Kidney glomerular epithelial cell (primary cell): Measurements from ENCODE around the gene BZW2.
"Not testable (repeated sequence)": the region's sequence is repeated elsewhere in the genome, so short reads cannot be mapped to it uniquely, and the experiment has no call there.

ENCODE experiments used
- DNase-seq: peaks from one replicate; lab custom pipeline; 2025; lab: John Stamatoyannopoulos, UW

The BZW2 gene

GRCh38 chr7:16671811-16672210 is 25.8 kb downstream of the BZW2 start:
- DNase-seq = no peak

DNA sequence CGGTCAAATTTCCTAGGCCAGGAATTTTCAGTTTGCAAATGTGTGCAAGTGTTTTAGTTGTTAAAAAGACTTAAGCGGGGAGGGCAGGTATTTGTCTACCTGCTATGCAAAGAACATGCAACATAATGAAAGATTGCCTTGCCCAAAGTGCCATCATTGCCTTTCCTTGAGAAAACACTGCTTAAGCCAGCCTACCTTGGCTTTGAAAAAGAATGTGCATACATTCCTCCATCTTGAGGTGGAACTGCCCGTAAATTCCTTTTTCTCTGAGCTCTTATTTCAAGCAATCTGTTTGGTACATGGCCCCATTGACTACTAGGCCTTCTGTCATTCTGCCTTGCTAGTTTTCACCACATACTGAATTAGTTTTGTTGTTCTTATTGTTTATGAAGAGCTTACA is 29.3 kb downstream of the BZW2 start:
- no peak for DNase-seq

DNA sequence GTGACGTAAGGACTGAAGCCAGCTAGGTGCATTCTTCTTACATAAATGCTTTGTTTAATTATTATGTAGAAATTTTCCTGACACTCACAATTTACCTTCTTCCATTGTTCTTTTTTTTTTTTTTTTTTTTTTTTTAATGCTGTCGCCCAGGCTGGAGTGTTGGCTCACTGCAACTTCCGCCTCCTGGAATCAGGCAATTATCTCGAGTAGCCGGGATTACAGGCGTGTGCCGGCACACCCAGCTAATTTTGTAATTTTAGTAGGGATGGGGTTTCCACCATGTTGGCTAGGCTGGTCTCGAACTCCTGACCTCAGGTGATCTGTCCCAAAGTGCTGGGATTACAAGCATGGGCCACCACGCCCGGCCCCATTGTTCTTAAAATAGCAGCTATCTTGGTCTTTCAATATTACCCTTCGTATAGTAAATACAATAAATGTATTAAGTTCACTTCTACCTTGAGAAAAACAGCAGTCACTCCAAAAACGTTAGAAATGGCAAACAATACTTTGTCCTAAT is 32.1 kb downstream of the BZW2 start:
- DNase-seq = no peak

DNA sequence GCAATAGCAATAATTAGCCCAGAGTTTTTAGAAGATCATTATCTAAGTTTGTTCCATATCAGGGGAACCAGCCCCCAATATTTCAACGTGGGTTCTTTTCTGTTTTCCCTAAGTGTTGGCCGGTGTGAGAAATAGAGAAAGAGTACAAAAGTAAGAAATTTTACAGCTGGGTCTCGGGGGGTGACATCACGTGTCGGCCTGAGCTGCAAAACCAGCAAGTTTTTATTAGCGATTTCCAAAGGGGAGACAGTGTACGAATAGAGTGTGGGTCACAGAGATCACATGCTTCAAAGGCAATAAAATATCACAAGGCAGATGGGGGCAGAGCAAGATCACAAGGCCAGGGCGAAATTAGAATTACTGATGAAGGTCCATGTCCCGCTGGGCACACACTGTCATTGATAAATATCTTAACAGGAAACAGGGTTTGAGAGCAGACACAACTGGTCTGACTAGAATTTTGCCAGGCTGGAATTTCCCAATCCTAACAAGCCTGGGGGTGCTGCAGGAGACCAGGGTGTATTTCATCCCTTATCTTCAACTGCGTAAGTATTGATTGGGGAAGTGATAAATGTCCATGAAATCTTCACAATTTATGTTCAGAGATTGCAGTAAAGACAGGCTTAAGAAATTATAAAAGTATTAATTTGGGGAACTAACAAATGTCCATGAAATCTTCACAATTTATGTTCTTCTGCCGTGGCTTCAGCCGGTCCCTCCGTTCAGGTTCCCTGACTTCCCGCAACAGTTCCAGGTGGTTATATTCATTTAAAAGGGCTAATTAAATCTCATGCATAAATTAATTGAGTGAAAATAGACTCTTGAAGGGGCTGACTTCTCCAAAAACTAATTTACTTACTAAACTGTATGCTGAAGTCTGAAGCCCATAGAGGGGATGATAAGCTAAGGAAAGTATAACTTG is 32.9 kb downstream of the BZW2 start:
- not testable (repeated sequence) for DNase-seq

DNA sequence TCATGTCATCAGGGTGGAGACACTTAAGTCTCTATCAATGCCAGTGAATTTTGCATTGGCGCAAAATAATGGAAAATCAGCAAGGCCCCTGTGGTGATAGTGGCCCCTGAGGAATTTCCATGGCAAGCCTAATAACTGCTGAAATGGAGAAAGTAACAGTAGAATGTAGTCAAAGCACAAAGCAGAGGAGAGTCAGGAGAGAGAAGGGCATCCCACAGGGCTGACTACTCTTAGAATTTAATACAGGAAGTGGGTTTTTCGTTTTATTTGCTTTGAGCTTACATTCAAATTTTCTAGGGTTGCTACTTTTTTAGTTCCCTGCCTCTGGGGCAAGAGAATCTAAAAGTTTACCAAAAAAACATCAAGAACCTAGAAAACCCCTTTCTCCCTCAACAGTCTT is 39.0 kb downstream of the BZW2 start:
- DNase-seq = no peak

DNA sequence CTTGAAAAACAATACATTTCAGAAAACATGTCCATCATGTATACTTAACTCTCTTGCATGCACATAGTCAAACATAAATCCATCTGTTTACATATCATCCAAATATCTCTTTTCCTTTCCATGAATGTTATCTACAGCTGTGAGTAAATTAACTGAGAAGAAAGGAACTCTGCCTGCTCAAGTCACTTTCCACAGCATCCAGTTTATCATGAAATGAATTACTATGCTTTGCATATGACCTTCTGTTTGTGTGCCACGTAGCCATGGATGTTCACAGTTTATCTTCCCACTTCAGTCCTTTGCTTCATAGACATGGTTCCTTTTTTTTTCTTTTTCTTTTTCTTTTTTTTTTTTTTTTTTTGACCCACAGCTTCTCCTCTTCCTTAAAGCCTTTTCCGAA is 39.6 kb downstream of the BZW2 start:
- DNase-seq = no peak

DNA sequence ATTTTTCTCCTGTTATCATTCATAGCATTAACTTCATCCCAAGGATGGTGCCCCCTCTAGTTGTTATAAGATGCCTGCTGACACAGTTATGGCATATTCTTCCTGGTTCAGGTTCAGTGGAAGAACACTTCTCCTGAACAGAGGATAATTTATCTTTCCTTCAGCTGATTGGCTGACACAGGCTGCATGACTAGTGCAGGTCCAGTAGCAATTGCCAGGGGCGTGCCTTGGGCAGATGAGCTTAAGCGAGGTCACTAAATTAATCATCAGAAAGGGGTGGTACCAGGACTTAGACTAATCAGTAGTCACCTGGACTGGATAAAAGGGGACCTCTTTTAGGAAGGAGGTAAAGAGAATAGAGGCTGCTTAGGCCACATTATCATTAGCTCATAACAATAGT is 42.3 kb downstream of the BZW2 start:
- no peak for DNase-seq

DNA sequence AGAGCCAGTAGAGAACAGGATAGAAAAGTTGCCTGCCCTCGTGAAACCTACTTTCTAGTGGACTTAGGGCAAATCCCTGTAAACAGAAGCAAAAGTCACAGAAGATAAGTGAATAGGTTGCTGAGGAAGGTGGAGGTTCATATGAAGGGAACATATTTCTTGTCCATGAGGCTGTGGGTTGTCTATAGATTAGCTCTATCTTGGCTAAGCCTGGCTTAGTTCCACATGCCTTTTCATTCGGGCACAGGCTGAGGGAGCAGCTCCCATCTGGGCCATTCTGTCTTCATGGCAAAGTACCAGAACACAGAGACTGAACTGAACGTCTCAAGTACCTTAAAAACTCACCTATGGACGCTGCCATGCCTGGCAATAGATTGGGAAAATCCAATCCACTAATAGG is 45.3 kb downstream of the BZW2 start:
- no peak for DNase-seq

DNA sequence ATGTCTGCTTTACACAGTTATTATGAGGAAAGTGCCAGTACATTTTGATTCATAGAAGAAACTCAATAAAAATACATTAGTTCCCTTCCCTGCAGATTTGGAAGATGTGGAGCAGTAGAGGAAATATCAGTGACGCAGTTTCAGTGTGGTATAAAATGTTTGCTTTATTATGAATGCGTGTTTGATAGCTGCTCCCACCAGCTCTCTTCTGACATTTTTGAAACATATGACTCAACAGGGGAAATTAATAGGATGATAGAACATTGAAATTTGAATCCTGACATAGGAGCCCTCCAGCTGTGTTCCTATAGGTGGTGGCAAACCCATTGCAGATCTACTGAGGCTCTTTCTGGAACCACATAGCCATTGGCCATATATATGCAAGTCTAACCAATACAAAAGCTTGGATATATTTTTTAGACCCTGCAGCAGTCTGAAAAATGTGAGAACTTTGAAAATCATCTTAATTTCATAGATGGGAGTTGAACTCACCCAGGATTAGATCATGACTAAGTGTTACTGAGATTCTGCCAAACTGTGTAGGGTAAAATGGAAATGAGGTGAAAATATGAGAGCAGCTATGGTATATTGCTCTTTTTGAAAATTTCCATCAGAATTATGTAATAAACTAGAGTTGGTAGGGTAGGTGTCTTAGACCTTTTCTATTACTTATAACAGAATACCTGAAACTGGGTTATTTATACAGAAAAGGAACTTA is 47.8 kb downstream of the BZW2 start:
- no peak for DNase-seq

DNA sequence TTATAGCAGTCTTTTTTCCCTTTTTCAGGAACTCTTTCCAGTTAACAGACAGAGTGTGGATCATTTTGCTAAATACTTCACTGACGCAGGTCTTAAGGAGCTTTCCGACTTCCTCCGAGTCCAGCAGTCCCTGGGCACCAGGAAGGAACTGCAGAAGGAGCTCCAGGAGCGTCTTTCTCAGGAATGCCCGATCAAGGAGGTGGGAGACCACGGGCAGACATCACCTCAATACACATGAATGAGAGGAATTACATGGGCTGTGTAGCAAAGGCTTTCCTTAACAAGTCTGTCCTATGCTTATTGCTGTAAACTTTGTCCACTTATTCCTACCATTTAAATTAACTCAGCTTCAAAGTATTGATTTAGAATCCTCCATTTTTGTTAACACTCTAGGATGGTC is 48.8 kb downstream of the BZW2 start:
- no peak for DNase-seq

DNA sequence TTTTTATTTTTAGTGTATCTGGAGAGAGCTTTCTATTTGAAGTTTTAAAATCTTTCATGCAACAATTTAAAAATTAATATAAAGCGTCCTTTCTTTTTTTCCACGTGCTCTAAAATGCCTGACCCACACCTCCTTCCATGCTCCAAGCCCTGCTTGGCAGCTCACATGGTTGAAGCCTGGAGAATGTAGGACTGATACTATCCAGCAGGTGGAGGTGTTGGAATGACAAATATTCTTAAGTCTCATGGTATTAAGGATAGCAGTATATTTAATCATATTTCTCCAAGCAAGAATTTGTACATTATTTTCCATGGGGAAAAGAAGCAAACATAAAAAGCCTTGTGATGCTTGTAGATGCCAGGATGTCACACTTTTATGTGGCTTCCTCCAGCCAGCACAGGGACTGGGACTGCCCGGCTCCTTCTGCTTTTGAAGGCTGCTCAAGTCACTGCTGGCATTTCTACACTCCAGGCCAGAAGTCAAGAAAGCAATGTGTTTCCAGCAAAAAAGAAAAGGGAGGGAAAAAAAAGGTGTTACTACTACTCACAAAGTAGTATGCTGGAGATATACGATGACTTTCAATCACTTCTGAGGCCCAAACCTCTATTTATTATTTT is 49.7 kb downstream of the BZW2 start:
- peak; percentile 61 for DNase-seq

DNA sequence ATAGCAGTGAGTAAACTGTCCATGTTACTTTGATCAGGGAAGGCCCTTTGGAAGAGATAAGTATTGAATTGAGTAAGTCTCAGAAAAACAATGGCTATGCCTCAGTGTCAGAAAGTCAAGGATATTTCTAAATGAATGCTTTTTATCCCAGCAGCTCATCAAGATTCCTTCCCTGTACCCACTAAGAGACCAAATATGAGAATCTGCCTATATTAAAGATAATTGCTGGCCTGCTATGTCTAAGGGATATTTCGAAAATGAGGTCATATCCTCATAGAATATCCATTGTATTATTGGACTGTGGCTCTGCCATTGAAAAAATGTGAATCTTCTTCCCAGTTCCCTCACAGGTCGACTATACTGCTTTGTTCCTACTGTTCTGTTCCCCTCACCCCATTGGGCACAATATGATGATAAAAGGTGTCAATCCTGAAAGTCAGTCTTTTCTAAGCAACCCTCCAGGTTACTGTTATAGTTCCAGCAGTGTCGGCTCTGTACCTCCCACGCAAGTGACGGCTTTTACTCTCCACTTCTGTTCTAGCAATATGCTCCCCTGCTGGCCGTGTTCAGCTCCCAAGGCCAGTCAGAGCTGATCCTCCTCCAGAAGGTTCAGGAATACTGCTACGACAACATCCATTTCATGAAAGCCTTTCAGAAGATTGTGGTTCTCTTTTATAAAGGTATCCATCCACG is 51.7 kb downstream of the BZW2 start:
- DNase-seq = no peak

GRCh38 chr7:16698200-16698905 is 52.4 kb downstream of the BZW2 start:
- no peak for DNase-seq

DNA sequence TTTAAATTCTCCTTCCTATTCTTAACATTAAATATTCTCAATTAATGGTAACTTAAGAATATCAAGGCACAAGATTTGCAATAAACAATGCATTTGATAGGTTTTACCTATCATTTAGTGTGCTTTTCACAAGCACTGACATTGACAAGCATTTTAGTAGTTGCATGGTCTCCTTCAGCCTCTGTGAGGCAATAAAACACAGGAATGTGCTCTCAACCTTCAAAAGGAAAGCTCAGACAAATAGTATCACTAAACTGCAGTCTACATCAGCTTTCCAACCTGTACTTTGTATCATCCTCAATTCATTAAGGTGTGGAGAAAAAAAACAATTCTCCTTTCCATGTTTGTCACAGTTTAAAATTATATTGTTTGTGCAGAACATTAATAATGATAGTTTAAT is 56.5 kb downstream of the BZW2 start:
- DNase-seq = no peak

DNA sequence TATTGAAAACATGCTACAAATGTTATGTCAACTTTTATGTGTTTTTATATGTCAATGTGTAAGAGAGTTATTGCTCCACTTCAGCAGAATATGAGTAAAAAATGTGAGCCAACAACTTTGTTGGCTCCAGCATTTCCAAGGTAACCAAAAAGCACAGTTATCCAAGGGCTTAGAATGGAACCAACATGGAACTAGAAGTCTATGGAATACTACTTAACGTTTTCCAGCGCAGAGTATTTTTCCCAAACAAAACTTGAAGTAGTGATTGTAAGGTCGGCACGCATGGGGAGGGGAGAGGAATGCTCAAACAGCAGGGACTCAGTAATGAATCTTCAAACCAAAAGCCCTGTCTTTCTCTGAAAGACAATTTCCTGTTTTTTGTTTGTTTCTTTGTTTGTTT is 62.5 kb downstream of the BZW2 start:
- DNase-seq = no peak

GRCh38 chr7:16708980-16709379 is 63.0 kb downstream of the BZW2 start:
- DNase-seq = peak; percentile 84

DNA sequence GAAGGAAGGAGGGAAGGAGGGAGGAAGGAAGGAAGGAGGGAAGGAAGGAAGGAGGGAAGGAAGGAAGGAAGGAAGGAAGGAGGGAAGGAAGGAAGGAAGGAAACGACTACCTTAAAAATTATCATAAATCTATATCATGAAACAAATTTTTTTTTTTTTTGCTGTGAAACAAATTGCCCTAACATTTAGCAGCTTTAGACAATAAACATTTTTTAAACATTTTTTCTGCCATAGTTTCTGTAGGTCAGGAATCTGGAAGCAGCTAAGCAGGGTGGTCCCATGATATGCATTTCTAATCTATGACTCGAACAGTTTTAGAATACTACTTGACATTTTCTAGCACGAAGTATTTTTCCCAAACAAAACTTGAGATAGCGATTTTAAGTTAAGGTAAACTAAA is 64.7 kb downstream of the BZW2 start:
- no peak for DNase-seq

GRCh38 chr7:16711730-16712129 is 65.7 kb downstream of the BZW2 start:
- no peak for DNase-seq

DNA sequence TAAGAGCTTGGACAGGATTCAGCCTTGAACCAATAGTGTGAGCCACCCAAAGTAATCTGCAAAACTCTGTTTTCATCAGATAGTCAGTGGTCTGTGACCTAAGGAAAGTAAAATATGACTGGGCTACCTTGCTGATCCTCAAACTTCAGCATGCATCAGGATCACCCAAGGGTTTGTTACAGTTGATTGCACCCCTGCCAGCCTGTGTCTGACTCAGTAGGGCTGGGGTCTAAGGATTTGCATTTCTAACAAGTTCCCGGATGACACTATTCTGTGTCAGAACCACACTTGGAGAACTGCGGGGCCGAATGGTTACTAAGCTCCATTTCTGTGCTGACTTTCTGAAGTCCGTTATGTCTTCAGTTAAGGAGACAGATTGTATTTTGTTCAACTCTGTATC is 66.9 kb downstream of the BZW2 start:
- peak; percentile 84 for DNase-seq

DNA sequence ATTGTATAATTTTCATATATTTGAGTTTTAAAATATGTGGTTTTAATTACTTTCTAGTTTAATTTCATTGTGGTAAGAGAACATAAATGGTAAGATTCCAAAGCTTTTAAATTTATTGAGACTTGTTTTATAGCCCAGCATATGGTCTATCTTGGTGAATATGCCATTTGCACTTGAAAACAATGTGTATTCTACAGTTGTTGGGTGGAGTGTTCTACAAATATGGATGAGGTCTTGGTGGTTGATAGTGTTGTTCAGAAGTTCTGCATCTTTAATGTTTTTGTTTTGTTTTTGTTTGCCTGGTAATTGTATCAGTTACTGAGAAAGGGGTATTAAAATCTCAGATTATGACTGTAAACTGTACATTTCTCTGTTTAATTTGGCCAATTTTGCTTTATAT is 69.9 kb downstream of the BZW2 start:
- no peak for DNase-seq

GRCh38 chr7:16718111-16718656 is 72.2 kb downstream of the BZW2 start:
- DNase-seq = no peak
